Urothelium cell line (cell line): ENCODE data around the gene GAPDHS.

Experiments used
- DNase-seq: peaks from one replicate; pipeline ENCODE4 v3.0.0; 2011; ENCODE audit warnings: low spot score, mixed read lengths
- FAIRE-seq: peaks from 2 replicates; lab custom pipeline; 2011; peaks lifted over from hg19 to GRCh38; lab: Jason Lieb, UNC

The GAPDHS gene

GRCh38 chr19:35509861-35510625 is 23.2 kb upstream of the GAPDHS start:
- DNase-seq = peak; percentile 95
- FAIRE-seq = peak; percentile 46

DNA sequence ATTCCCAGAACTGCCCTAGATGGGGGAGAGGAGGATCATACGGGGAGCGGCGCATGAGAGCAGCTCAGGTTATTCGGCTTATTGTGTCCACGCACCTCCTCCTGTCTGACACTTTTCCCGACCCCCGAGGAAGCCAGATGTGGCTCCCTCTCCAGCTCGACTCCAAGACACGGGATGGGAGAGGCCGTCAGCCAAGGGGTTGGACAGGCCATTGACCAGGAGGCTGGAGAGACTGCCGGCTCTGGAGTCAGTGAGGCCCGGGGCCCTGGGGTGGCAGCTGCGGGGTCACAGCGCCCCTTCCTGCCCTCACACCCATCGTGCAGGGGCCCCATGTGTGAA is 22.7 kb upstream of the GAPDHS start:
- FAIRE-seq = no peak
- no peak for DNase-seq

DNA sequence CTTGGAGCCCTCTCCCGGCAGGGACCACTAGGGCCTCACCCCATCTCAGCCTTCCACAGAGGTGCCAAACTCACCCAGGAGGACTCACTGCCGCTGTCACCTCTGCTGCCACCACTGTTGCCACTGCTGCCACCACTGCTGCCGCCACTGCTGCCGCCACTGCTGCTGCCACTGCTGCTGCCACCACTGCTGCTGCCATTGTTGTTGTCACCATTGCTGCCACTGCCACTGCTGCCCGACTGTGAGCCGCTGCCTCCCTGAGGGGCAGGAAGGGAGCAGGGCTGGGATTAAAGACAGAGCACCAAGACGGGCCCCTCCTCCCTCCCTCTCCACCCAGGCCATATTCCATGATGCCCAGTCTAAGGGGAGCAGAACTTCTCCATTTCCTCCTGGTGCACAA is 21.9 kb upstream of the GAPDHS start:
- DNase-seq = no peak
- no peak for FAIRE-seq

- DNase-seq (no peak), FAIRE-seq (no peak)
These were observed 20.2 kb upstream of the GAPDHS start for GRCh38 chr19:35512831-35513627.

GRCh38 chr19:35513628-35514281 is 19.5 kb upstream of the GAPDHS start, which contains the start of gene DMKN:
Gene DMKN (minus strand): TSS chr19:35513649. CDS start chr19:35513475, 174 bp downstream.
- DNase-seq (peak; percentile 58), FAIRE-seq (peak; percentile 23)

DNA sequence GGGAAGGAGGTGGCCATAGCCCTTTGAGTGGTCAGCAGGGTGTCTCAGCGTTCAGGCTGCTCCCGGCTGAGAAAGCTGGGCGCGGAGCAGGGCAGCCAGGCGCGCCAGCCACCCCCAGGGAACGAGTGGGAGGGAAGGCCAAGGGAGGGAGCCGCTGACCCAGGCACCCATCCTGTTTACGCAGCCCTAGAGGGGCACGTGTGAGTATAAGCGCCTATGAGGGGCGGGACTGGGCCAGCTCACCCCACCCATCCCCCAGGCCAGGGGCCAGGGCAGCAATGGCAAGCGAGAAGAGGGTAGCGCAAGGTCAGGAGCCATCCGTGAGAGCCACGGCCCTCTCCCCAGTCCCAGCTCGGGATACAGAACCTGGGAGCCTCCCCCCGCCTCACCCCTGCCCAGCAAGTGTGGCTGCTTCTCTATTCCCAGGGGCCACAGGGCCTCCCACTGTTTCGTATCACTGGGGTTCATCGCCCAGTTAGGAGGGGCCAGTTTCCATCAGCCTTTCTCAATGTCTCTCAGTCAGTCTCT is 18.9 kb upstream of the GAPDHS start:
- peak; percentile 44 for DNase-seq

DNA sequence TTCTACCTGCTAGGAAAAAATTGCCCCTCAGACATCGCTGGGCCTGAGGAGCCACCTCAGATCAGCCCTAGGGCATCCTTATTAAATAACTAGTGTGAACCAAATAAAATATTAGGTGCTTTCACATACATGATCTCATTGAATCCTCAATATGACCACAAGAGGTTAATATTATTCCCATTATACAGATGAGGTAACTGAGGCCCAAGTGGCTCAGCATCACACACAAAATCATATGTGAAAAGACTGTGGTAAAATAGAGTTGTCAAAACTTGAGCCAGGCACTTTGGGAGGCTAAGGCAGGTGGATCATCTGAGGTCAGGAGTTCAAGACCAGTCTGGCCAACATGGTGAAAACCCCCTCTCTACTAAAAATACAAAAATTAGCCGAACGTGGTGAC is 16.9 kb upstream of the GAPDHS start:
- DNase-seq (no peak), FAIRE-seq (no peak)

More for the DNA sequence above, 18.9 kb upstream of the GAPDHS start:
- no peak for FAIRE-seq

DNA sequence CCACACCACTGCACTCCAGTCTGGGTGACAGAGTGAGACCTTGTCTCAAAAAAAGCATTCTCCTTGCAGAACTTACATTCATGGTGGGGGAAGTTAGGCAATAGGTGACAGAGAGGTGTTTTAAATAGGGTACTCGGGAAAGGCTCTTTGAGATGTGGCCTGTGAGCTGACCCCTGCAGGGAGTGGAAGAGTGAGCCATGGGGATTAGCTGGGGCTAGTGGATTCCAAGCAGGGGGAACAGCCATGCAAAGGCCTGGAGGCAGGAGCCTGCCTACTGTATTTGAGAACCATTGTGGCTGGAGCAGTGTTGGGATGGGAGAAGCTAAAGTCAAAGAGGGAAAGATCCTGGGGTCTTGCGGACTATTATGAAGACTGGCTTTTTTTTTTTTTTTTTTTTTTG is 15.9 kb upstream of the GAPDHS start:
- FAIRE-seq = no peak
- DNase-seq = no peak

- DNase-seq = peak; percentile 78
- FAIRE-seq = peak; percentile 74
These were observed 14.9 kb upstream of the GAPDHS start for GRCh38 chr19:35518313-35518712.

DNA sequence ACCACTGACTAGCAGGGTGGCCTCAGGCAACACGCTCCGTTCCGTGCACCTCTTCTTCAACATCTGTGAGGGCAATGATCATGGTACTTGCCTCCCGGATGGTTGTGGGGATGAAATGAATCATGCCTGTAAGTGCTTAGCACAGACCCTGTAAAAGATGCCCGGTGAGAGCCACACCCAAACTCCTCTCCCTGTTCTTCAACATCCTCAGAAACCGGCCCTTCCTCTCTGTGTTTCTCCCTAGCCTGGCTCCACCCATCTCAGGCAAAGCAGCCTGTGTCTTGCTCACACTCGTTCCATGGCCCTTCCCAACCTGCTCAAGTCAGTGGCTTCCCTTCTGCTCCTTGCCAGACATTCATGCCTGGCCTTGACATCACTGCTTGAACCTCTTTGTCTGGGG is 14.0 kb upstream of the GAPDHS start:
- DNase-seq (peak; percentile 46), FAIRE-seq (peak; percentile 58)

- DNase-seq (no peak), FAIRE-seq (no peak)
These were observed 12.0 kb upstream of the GAPDHS start for GRCh38 chr19:35521124-35521743.

- FAIRE-seq = no peak
These were observed 10.4 kb upstream of the GAPDHS start for GRCh38 chr19:35522745-35523327.

DNA sequence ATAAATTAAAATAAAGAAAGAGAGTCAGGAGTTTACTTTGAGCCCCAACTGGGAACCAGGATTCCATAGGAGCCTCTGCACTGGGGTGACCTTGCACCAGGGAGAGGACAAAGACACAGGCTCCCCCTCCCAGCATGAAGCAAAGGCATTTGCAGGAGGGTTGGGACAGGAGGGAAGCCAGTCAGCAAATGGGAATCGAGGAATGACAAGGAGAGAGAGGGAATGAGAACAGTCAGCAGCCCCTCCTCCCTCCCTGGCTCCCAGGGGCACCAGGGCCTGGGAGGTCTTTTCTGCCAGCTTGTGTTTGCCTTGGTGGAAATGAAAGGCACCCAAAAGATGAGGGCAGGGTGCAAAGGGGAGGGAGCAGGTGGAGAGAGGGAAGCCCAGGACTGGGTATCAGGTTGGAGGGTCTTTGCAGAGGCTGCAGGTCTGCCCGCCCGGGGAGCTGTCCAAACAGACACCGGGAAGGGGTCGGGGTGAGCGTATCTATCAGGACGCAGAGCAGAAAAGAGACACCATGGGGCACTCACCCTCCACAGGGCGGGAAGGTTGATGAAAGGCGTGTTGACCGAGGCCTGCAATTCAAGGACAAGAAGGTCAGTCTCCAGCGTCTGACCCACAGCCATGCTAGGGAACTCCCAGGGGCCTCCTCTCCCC is 8.9 kb upstream of the GAPDHS start:
- FAIRE-seq = no peak
- DNase-seq = no peak

More at GRCh38 chr19:35522745-35523327, 10.4 kb upstream of the GAPDHS start:
- no peak for DNase-seq

DNA sequence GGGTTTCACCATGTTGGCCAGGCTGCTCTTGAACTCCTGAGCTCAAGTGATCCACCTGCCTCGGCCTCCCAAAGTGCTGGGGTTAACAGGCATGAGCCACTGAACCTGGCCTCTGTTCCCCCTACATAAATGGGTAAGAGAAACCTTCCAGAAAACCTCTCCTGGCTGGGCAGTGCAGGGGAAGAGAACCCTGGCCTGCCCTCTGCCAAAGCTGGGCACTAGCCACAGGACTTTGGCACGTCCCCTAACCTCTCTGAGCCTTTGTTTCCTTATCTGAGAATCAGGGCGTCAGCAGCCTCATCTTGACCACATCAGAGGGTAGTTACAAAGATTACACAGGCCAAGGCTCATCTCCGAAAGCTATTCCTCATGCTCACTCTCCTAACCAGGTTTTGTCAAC is 7.4 kb upstream of the GAPDHS start:
- no peak for FAIRE-seq
- no peak for DNase-seq

- DNase-seq (peak; percentile 27), FAIRE-seq (peak; percentile 5)
These were observed 4.8 kb upstream of the GAPDHS start, which contains the start of gene SBSN for GRCh38 chr19:35528218-35529038. Gene SBSN (minus strand): TSS chr19:35528311. CDS start chr19:35528281, 30 bp downstream.

GRCh38 chr19:35529241-35530218 is 3.7 kb upstream of the GAPDHS start:
- DNase-seq (no peak), FAIRE-seq (no peak)

GRCh38 chr19:35531291-35531690 is 2.0 kb upstream of the GAPDHS start:
- FAIRE-seq (peak; percentile 27), DNase-seq (no peak)
